Ureter (tissue), 1 donor: ENCODE results near the gene HOXB3. TPM values are rescaled to one million over a fixed set of nuclear protein-coding genes. Genes with fewer than 3 reads are reported as not detected.

Experiments
- DNase-seq: peaks from one replicate; pipeline ENCODE4 v3.0.0-alpha.2; 2020; ENCODE audit warnings: low spot score
- total RNA-seq: library from RNA; stranded (reverse); gene quantifications from one replicate; pipeline ENCODE4 v1.2.4, GENCODE V29; 2023
- donor health status: DM: yes; HTN: yes; CAD: no.

Gene HOXB3
- total RNA-seq, 1 donor from 2014 or later = 179 TPM

GRCh38 chr17:48586355-48587258, 3.4 kb downstream of the HOXB3 start:
- no peak for DNase-seq

- no peak for DNase-seq
Observed at GRCh38 chr17:48584223-48584741, 5.8 kb downstream of the HOXB3 start.

- no peak for DNase-seq
Observed at GRCh38 chr17:48583708-48584222, 6.3 kb downstream of the HOXB3 start.

- DNase-seq = no peak
Observed at GRCh38 chr17:48582750-48583069, 7.3 kb downstream of the HOXB3 start.

GRCh38 chr17:48579760-48580554, 10.1 kb downstream of the HOXB3 start:
- no peak for DNase-seq

GRCh38 chr17:48579471-48579759, 10.6 kb downstream of the HOXB3 start:
- no peak for DNase-seq

- no peak for DNase-seq
Observed at GRCh38 chr17:48578616-48579470, 11.2 kb downstream of the HOXB3 start.

GRCh38 chr17:48577946-48578615, 12.0 kb downstream of the HOXB3 start, which contains the start of gene HOXB4:
HOXB4 (minus strand) TSS chr17:48578350; CDS start chr17:48578319, 31 bp downstream.
- peak; percentile 89 for DNase-seq

- no peak for DNase-seq
Observed at GRCh38 chr17:48577330-48577945, 12.6 kb downstream of the HOXB3 start.

- no peak for DNase-seq
Observed at GRCh38 chr17:48576479-48577309, 13.3 kb downstream of the HOXB3 start.

GRCh38 chr17:48575673-48576478, 14.2 kb downstream of the HOXB3 start:
- DNase-seq = no peak

- DNase-seq = no peak
Observed at GRCh38 chr17:48575066-48575582, 14.9 kb downstream of the HOXB3 start.

GRCh38 chr17:48574505-48575065, 15.5 kb downstream of the HOXB3 start:
- no peak for DNase-seq

GRCh38 chr17:48571826-48572417, 18.1 kb downstream of the HOXB3 start:
- no peak for DNase-seq

- DNase-seq = no peak
Observed at GRCh38 chr17:48571024-48571818, 18.8 kb downstream of the HOXB3 start.

GRCh38 chr17:48570325-48571023, 19.6 kb downstream of the HOXB3 start:
- DNase-seq = no peak
